ENCODE data around the gene CYP46A1. TPM values are rescaled to one million over a fixed set of nuclear protein-coding genes. Genes with fewer than 3 reads are reported as not detected.

CYP46A1 gene
- total RNA-seq, 1 experiment from 2014 or later = not detected

DNA sequence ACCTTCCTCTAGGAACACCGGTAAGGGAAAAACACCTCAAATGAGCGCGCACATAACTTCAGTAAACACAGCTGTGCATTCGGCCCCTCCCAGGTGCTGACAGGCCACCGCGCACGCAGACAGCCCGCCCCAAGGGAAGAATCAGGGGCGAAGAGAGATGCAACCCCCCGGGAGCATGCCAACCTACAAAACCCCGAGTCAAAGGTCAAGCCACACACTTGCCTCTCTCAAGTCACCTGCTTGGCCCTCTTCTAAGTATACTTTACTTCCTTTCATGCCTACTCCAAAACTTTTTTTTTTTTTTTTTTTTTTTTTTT lies 2.3 kb upstream of the CYP46A1 start:
- in situ Hi-C loops (cut with HindIII; ENCODE audit: low pct_unique_long_range_greater_than_20kb, low sequenced_read_pairs) = no loop called here

DNA sequence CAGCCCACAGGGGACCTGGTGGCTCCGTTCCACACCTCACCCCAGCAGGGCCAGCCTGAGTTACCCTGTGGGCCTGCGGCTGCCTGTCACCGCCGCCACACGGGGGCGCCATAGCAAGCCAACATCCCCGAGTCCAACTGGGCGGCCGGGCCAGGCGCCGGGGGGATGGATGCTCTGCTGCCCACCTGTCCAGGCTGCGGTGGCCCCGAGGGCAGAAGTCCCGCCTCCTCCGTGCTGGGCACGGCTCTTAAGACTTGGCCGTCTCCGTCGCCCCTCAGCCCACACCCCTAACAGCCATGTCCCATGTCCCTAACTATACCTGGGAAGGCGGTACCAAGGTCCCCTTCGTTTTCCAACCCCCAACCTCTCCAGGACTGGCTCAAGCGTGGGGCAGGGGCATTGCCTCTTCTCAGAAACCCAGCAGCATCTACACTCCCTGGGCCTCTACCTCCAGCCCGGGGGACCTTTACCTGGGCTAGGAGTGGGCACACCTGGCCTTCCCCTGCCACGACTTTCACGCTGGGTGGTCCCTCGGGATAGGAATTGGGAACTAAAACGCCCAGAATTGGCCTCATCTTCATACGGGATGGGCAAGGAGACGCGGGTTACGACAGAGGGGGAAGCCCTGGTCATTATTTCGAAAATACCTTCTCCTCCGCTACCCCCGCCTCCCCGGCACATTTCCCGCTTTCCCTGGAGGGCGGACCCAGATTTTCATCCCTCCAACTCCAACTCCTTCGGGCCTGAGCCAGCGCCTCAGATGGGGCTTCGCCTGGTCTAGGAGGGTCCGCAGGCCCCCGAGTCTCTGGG lies 1.1 kb upstream of the CYP46A1 start:
- in situ Hi-C loops (cut with HindIII; ENCODE audit: low pct_unique_long_range_greater_than_20kb, low sequenced_read_pairs) = no loop called here
- DNase-seq (ENCODE audit: low read depth, low spot score) = peak; percentile 77

More for the DNA sequence above, 2.3 kb upstream of the CYP46A1 start:
- no peak for DNase-seq (ENCODE audit: low read depth, low spot score)

DNA sequence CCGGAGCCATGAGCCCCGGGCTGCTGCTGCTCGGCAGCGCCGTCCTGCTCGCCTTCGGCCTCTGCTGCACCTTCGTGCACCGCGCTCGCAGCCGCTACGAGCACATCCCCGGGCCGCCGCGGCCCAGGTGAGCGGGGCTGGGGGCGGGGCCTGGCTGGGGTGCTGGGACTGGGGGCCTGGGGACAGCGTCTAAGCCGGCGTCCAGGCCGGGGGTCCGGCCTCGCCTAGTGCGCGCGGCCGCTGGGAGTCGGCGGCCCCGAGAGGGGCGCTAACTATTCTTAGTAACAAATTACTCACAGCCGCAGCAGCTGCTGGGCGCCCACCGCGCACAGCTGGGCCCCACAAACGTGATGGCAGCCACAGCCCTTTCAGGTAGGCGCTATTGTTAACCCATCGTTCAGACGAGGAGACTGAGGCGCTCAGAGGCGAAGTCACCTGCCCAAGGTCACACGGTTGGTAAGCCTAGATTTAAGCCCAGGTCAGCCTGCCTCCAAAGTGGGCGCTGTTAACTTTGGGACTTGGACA lies 374 bp downstream of the CYP46A1 start:
- in situ Hi-C loops (cut with HindIII; ENCODE audit: low pct_unique_long_range_greater_than_20kb, low sequenced_read_pairs) = no loop called here
- no peak for DNase-seq (ENCODE audit: low read depth, low spot score)

DNA sequence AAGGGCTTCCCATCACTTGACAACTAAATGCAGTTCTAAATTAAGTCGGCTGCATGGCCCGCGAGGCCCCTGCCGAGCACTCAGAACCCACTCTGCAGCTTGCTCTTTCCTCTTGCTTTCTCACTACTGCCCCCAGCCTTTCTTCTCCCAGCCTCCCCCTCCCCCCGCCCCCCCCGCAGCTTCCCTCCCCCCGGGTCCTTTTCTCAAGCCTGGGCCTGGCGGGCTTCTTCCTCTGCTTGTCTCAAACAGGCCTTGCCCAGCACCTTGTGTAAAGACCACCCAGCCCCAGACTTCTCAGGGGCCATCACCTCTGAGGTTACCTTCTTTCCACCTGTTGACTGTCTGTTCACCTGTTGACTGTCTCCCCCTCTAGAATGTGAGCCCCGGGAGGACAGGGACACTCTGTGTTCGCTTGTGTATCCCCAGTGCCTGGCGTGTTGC lies 1.1 kb downstream of the CYP46A1 start:
- no peak for DNase-seq (ENCODE audit: low read depth, low spot score)
- in situ Hi-C loops (cut with HindIII; ENCODE audit: low pct_unique_long_range_greater_than_20kb, low sequenced_read_pairs) = no loop called here

DNA sequence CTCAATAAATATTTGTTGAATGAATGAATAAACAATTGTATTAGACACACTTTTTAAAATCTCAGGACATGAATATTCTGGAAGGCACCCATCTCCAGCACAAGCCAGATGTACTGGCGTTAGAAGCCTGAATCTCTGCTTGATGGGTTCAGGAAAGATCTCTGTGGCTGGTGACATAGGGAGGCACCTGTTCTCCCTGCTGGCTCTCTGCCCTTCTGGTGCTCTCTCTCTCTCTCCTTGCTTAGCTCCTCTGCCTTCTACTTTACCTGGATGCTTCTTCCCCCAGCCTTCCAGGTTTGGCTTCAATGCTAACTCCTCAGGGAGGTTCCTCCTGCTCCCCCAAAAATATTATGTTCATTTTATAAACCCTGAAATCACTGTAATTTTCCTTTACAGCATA lies 1.5 kb downstream of the CYP46A1 start:
- in situ Hi-C loops (cut with HindIII; ENCODE audit: low pct_unique_long_range_greater_than_20kb, low sequenced_read_pairs) = no loop called here
- DNase-seq (ENCODE audit: low read depth, low spot score) = no peak

DNA sequence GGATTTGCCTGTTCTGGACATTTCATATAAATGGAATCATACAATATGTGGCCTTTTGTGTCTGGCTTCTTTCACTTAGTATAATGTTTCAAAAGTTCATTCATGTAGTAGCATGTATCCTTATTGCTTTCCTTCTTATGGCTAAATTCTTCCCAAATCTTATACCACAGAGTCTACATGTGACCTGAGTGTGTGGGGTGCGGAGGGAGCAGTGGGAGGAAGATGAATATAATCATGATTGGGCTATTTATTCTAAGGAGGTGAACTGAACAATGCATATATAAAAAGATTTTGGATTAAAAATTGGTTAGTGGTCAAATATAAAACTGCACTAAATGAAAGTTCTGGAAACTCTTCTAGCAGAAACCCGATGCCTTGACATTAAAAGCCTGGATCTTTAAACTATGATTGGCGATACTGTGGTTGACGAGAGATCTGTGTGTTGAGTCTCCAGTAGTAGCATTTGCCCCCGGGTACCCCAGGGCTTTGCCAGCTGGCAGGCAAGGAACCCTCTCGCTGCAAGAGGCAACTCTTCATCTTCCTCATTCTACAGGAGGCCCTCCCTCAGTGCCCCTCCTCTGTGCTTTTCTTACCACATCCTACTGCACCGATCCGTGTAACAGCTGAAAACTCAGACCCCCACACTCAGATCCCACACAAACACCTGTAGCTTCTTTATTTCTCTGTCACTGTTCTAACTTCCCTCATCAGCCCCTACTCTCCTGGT lies 2.6 kb downstream of the CYP46A1 start:
- no peak for DNase-seq (ENCODE audit: low read depth, low spot score)
- in situ Hi-C loops (cut with HindIII; ENCODE audit: low pct_unique_long_range_greater_than_20kb, low sequenced_read_pairs) = no loop called here

DNA sequence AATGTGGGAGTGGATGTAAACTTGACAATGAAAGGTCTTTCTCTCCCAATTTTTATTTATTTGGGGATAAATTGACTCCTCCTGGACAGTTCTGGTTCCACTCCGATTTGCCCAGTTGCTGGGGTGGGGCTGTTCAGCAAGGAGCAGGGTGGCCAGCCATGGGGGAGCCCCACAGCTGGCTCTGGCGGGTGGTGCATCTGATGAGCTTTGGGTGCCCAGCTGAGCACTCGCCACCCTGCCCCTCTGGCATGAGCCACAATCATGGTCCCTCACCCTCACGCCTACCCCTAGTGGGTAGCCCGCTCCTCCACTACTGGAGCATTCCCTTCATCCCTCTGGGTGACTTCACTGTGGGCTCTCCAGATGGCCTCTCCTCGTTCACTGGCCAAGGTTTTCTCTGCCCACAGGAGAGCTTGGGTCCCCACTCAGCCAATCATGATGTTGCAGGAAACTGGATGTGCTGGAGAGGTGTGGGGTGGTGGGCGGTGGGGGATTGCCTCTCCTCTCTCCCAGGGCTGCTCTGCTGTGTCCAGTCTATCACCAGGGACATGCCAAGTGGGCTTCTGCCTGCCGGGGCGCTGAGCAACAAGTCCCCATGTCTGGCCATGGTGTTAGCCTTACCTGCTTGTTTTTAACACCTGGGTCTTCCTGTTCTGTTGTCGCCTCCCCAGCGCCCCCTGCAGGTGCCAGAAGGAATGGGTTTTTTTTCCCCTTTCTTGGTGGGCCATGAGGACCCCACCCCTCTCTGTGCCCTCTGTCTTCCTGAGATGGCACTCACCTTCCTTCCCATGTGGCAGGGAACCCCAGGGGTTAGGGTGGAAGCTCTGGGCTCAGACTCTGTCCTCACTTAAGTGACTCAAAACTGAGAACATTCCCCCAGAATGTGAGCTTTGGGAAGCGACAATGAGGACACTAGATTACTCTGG lies 3.4 kb downstream of the CYP46A1 start:
- in situ Hi-C loops (cut with HindIII; ENCODE audit: low pct_unique_long_range_greater_than_20kb, low sequenced_read_pairs) = no loop called here
- peak; percentile 25 for DNase-seq (ENCODE audit: low read depth, low spot score)

DNA sequence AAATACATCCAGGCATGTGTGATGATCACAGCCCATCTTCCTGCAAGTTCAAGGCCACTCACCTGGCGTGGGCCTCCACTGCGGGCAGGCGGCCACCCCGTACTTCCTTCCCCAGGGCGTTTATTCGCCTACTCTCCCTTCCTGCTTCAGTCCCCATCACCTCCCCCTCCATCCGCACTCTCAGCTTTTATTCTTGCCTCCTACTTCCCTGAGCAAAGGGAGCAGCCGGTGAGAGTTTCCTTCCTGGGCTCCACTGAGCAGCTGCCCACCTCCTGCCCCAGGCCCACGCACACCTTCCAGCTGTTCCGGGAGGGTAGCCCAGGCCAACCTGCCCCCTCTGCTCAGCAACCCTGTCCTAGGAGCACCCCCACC lies 4.1 kb downstream of the CYP46A1 start:
- in situ Hi-C loops (cut with HindIII; ENCODE audit: low pct_unique_long_range_greater_than_20kb, low sequenced_read_pairs) = no loop called here

DNA sequence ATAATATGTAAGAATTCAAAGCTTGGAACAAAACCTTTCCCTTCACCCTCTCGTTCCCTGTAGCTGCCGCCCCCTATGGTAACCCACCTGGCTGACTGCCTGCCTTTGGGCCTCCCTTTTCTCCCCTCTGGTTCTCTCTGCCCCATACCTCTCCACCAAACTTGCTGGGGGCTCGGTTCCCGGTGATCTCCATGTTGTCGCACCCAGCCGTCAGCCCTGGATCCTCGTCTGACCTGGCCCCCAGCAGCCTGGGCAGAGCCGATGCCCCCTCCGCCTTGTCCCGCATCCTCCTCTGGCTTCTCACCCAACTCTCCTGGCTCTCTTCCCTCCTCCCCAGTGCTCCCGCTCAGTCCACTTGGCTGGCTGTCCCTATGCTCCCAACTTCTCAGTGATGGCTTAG lies 4.5 kb downstream of the CYP46A1 start:
- in situ Hi-C loops (cut with HindIII; ENCODE audit: low pct_unique_long_range_greater_than_20kb, low sequenced_read_pairs) = no loop called here
- no peak for DNase-seq (ENCODE audit: low read depth, low spot score)

More for the DNA sequence above, 4.1 kb downstream of the CYP46A1 start:
- no peak for DNase-seq (ENCODE audit: low read depth, low spot score)

DNA sequence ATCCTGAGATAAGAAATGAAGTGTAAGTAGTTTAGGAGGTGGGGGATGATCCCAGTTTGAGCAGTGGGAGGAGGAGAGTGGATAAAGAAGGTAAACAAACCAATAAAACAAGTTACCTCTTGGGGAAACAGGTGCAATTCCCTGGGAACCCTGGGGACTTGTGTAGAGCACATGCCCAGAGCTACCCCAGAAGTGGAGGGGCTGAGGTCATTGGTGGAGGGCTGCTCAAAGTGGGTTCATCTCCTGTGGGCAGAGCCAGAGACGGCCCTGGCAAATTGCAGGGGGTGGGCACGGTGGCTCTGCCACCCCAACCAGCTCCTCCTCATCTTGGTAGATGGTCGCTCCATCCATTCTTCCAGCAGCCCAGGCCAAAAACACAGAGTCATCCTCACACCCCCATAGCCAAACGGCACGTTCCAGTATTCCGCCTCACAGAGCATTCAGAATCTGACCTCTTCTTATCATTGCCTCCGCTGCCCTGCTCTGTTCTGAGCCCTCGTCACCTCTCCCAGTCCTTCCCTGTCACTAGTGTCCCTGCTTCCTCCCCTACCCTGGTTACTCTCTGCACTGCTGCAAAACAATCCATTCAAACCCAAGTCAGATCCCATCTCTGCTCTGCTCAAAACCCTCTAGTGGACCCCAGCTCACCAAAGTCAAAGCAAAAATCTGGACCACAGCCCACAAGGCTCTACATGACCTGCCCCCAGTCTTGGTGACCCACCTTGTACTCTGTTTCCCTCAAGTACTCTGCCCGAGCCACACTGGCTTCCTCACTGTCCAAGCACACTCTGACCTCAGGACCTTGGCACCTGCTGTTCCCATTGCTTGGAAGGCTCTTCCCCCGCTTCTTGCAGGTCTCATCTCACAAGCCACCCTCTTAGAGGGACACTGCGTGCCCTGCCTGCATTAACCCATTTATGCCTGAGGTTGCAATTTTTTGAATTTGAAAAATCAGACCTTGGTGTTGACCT lies 5.5 kb downstream of the CYP46A1 start:
- in situ Hi-C loops (cut with HindIII; ENCODE audit: low pct_unique_long_range_greater_than_20kb, low sequenced_read_pairs) = no loop called here
- DNase-seq (ENCODE audit: low read depth, low spot score) = no peak

DNA sequence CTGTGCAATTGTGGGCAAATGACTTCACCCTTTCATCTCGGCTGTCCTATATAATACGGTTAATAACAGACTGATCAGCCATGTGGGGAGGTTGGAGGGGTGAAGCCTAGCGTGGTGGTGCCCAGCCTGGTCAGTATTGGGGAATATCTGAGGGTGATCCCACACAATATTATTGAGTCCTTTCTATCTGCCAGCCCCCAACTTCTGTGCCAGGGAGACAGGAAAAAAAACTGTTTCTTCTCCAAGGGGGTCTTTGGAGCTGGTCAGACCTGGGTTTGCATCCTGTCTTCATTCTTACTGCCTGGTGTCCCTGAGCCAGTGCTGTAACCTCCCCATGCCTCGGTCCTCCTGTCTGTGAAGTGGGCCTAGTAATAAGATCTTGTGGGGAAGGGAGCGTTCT lies 6.5 kb downstream of the CYP46A1 start:
- in situ Hi-C loops (cut with HindIII; ENCODE audit: low pct_unique_long_range_greater_than_20kb, low sequenced_read_pairs) = no loop called here

DNA sequence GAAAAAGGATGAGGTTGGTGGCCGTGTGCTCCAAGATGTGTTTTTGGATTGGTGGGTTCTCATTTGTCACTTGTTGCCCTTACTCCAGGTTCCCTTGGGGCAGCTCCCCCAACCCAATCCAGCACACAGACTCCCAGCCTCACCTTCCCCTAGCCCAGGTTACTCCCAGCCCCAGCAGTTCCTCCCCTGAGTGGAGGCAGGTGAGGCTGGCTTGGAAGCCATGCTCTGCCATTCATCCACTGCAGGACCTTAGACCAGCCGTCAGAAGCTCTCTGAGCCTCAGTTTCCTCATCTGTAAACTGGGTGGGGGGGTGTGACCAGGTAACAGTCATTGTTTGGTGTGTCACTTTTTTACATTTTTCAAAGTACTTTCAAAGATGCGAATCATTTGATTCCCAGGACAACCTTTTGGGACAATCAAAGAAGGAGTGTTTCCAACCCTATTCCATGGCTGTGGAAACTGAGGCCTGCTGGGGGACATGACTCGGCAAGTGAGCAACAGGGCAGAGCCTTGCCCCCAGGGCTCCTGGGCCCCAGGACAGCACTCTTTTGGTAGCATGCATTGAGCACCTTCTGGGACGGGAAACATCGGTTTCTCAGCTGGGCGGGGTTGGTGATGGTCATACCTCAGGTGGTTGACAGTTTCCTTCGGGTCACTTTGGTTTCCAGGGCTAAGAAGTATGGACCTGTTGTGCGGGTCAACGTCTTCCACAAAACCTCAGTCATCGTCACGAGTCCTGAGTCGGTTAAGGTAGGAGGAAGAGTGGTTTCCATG lies 7.2 kb downstream of the CYP46A1 start:
- in situ Hi-C loops (cut with HindIII; ENCODE audit: low pct_unique_long_range_greater_than_20kb, low sequenced_read_pairs) = no loop called here
- DNase-seq (ENCODE audit: low read depth, low spot score) = no peak

More for the DNA sequence above, 6.5 kb downstream of the CYP46A1 start:
- DNase-seq (ENCODE audit: low read depth, low spot score) = no peak

DNA sequence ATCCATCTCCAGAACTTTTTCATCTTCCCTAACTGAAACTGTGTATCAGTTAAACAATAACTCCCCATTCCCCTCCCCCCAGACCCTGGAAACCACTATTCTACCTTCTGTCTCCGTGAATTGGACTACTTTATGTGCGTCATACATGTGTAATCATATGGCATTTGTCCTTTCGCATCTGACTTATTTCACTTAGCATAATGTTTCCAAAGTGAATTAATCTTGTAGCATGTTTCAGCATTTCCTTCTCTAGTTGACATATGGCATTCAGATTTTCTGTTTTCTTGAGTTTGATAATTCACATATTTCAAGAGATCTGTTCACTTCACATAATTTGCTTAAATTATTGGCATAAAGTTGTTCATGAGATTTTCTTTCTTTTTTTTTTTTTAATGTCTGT lies 9.8 kb downstream of the CYP46A1 start:
- in situ Hi-C loops (cut with HindIII; ENCODE audit: low pct_unique_long_range_greater_than_20kb, low sequenced_read_pairs) = no loop called here

DNA sequence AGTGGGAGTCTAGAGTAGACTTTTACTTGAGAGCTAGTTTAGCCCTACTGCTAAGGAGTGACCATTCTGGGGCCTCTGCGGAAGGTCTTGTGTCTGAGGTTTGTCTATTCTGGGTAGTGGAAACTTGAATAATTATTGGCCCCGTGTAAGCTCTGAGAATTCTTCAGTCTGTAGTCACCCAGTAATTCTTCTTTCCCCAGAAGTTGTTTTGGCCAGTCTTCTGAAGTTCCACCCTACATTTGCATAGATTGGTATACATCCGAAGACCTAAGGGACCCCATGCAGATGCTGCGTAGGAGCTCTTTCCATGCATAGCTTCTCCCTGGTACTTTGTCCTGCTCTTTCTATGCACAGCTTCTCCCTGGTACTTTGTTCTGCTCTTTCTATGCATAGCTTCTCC lies 12.8 kb downstream of the CYP46A1 start:
- in situ Hi-C loops (cut with HindIII; ENCODE audit: low pct_unique_long_range_greater_than_20kb, low sequenced_read_pairs) = no loop called here
- DNase-seq (ENCODE audit: low read depth, low spot score) = no peak

More for the DNA sequence above, 9.8 kb downstream of the CYP46A1 start:
- peak; percentile 13 for DNase-seq (ENCODE audit: low read depth, low spot score)

DNA sequence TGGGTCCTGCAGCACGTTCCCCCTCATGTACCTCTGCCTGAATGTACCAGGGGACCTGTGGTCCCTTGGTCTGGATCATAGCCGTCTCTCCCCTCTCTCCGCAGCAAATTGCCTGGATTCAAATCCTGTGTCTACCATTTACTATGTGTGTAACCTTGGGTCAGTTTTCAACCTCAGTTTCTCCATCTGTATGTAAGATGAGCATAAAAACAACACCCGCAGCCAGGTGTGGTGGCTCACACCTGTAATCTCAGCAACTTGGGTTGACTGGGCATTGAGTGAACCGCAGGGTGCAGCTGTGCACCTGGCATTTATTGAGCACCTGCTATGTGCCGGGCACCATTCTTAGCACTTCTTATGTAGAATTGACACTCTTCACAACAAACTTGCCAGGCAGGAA lies 14.1 kb downstream of the CYP46A1 start:
- DNase-seq (ENCODE audit: low read depth, low spot score) = no peak
- in situ Hi-C loops (cut with HindIII; ENCODE audit: low pct_unique_long_range_greater_than_20kb, low sequenced_read_pairs) = no loop called here

DNA sequence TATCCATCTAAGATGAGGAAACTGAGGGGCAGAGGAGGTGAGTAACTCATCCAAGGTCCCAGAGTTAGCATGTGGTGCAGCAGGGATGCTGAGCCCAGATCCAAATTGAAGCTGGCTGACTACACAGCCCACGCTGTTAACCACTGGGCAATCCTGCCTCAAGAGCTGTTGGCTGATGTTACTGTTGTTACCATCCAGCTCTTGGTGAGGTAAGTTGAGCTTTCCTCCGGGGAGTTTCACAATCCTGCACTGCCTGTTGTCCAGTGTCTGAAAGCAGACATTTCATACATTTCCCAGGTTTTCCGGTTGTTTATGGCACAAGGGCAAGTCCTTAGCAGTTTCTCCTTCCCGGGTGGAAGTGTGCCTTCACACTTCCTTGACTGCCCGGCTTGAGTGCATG lies 14.5 kb downstream of the CYP46A1 start:
- DNase-seq (ENCODE audit: low read depth, low spot score) = no peak
- in situ Hi-C loops (cut with HindIII; ENCODE audit: low pct_unique_long_range_greater_than_20kb, low sequenced_read_pairs) = no loop called here

Data from SK-MEL-5 (cell line).